Transverse colon (tissue), 4 donors: ENCODE measurements around the gene WNT5B.

Experiments used
- EP300 ChIP-seq: sonication (generic); formaldehyde crosslinking; IDR thresholded peaks from one replicate; pipeline ENCODE4 v1.6.1; 2017; ENCODE audit warnings: antibody characterized with exemption, low read depth
- POLR2A ChIP-seq: fragments of 450-650 bp; IDR thresholded peaks from one replicate; pipeline ENCODE4 v1.6.1; 2016; ENCODE audit warnings: antibody characterized with exemption, mild to moderate bottlenecking, moderate library complexity
- POLR2AphosphoS5 ChIP-seq, 3 donors: sonication (generic); formaldehyde crosslinking; IDR thresholded peaks; one replicate each; pipeline ENCODE4 v1.6.1; 2016; ENCODE audit warnings: antibody characterized with exemption in 3 of 3
- TF ChIP-seq, protein P1 (sequence below), 5 experiments: fragments of 200-600 bp in 3 of 5; fragments of 450-650 bp in 2 of 5; sonication (generic) in 3 of 5; IDR thresholded peaks; 1 replicate in 2 of 5; 2 replicates in 3 of 5; pipeline ENCODE4 v1.5.1; 2016 to 2017; ENCODE audit warnings: antibody characterized with exemption in 5 of 5, inconsistent platforms in 3 of 5, mild to moderate bottlenecking in 2 of 5, moderate library complexity in 1 of 5

DNA sequence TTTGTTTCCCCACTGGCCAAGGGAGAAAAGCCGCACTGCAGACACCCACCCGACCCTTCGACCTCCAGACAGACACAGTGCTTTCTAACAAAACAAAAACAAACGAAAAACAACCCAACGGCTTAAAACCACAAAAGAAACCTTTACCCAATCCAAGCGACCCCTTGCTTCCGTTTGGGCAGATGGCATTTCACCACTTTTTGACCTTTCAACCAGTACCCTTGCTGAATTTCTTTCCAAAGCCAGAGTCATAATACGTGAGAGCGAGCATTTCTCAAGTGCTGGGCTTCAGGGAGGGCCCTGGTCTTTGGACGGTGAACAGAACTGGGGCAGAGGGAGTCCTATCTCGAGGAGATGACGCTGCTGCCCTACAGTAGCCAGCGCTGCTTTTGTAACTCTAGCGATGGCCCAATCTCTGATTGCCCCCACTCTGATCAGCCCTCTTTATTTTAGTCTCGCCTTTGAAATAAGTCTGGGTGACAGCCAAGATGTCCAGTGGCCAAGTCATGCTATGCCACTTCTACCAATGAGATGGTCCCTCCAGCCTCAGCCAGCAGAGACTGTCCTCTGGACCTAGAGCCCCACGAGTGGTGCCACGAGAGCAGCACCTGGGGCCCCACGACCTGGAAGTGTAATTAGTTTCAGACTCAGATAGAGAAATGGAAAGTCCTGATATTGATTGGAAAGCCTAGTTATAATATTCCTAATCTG is 40.0 kb downstream of the WNT5B start:
- TF ChIP-seq, protein P1, sequence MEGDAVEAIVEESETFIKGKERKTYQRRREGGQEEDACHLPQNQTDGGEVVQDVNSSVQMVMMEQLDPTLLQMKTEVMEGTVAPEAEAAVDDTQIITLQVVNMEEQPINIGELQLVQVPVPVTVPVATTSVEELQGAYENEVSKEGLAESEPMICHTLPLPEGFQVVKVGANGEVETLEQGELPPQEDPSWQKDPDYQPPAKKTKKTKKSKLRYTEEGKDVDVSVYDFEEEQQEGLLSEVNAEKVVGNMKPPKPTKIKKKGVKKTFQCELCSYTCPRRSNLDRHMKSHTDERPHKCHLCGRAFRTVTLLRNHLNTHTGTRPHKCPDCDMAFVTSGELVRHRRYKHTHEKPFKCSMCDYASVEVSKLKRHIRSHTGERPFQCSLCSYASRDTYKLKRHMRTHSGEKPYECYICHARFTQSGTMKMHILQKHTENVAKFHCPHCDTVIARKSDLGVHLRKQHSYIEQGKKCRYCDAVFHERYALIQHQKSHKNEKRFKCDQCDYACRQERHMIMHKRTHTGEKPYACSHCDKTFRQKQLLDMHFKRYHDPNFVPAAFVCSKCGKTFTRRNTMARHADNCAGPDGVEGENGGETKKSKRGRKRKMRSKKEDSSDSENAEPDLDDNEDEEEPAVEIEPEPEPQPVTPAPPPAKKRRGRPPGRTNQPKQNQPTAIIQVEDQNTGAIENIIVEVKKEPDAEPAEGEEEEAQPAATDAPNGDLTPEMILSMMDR (IDR thresholded peaks at IDR 0.05) = no peak
- TF ChIP-seq POLR2AphosphoS5 (IDR thresholded peaks at IDR 0.05) (no peak), POLR2A (no peak), EP300 (no peak)
